Spinal cord (tissue), 10 donors: Measurements from ENCODE around the gene NEK10. TPM values are rescaled to one million over a fixed set of nuclear protein-coding genes. Genes with fewer than 3 reads are reported as not detected.
A peak's percentile ranks its signal among the peaks of the same experiment; 100 is the strongest.
"Not testable (repeated sequence)": the region's sequence is repeated elsewhere in the genome, so short reads cannot be mapped to it uniquely, and the experiment has no call there.

Experiments
- DNase-seq, 6 donors: peaks; one replicate each; pipeline versions ENCODE4 v3.0.0 to v3.0.0-alpha.2; 2013 to 2015; ENCODE audit warnings: low spot score in 6 of 6, low read depth in 4 of 6
- H3K27ac ChIP-seq: one replicate; pipeline ENCODE4 v1.5.1; 2013; ENCODE audit warnings: low read depth, low read length, control low read depth
- H3K27me3 ChIP-seq: one replicate; pipeline ENCODE4 v1.6.1; 2013; ENCODE audit warnings: low read length; ENCODE audit not compliant: control insufficient read depth, insufficient read depth
- H3K36me3 ChIP-seq: one replicate; pipeline ENCODE4 v1.6.1; 2013; ENCODE audit warnings: low read length; ENCODE audit not compliant: control insufficient read depth, insufficient read depth
- H3K4me1 ChIP-seq: one replicate; pipeline ENCODE4 v1.6.1; 2013; ENCODE audit warnings: low read length; ENCODE audit not compliant: control insufficient read depth, insufficient read depth
- H3K4me3 ChIP-seq: one replicate; pipeline ENCODE4 v1.5.1; 2013; ENCODE audit warnings: low read depth, low read length, control low read depth
- H3K9me3 ChIP-seq: one replicate; pipeline ENCODE4 v1.6.1; 2013; ENCODE audit warnings: low read length; ENCODE audit not compliant: control insufficient read depth, insufficient read depth
- WGBS: methylation state at CpG from one replicate; pipeline ENCODE4 v1.1.5; 2013; ENCODE audit warnings: missing lambda C conversion rate; ENCODE audit not compliant: insufficient coverage; 5-methylcytosine and 5-hydroxymethylcytosine counted together
- long read RNA-seq, 4 donors: transcript quantifications; one replicate each; lab custom pipeline, GENCODE V29; 2026
- polyA plus RNA-seq, 2 donors: library from polyadenylated mRNA; unstranded; fragments of 120-200 nt; gene quantifications; one replicate each; pipeline ENCODE4 v1.2.1, GENCODE V29; 2013; ENCODE audit not compliant: insufficient read length in 2 of 2
- total RNA-seq, 2 donors: library from RNA; depleted of rRNA in 1 of 2; stranded (reverse); fragments of 120-200 nt in 1 of 2; fragments of >200 nt in 1 of 2; gene quantifications; one replicate each; pipeline versions ENCODE4 v1.2.3 to v1.2.4, GENCODE V29; 2013 to 2014
- donor health status: healthy.

Gene NEK10
- total RNA-seq (10 to 100 TPM; 12.5 to 33.1 TPM), polyA plus RNA-seq (1 to 10 TPM; 6.1 to 8.7 TPM)
- long read RNA-seq, donor 1 = 0 reads
- long read RNA-seq, donor 2 = 0 reads
- long read RNA-seq, donor 3 = 0 reads
- long read RNA-seq, donor 4 = 0 reads

- H3K36me3 ChIP-seq = no peaks in the 10 kb centered on the region
- under 1% methylated on average over 48 of the region's 48 CpGs for WGBS
- peak within 1 kb of the TSS; percentile 89 for H3K4me3 ChIP-seq
- no peaks in the 10 kb centered on the region for H3K9me3 ChIP-seq
- DNase-seq = peak; percentile 76 to 99 (median 89)
- peak within 1 kb of the TSS; percentile 67 for H3K27ac ChIP-seq
- H3K27me3 ChIP-seq = no peaks in the 10 kb centered on the region
- peaks cover 11% of the 10 kb centered on the region for H3K4me1 ChIP-seq
These were observed at the start of gene NEK10 for GRCh38 chr3:27368831-27369607. TSS of gene NEK10 (minus strand) at chr3:27369383. CDS start at chr3:27352882, 16,501 bp downstream.

- Histone ChIP-seq H3K4me1 (no peaks in the 10 kb centered on the region), H3K36me3 (peaks cover 7% of the 10 kb centered on the region), H3K4me3 (no peak overlapping the region), H3K27ac (no peak overlapping the region), H3K27me3 (no peaks in the 10 kb centered on the region), H3K9me3 (no peaks in the 10 kb centered on the region)
- DNase-seq = peak in 1 of 6 donors; percentile 1
- WGBS = 67% methylated on average over 1 of the region's 1 CpG
These were observed 46.0 kb upstream of the NEK10 start for GRCh38 chr3:27415202-27415601.

- no peak overlapping the region for H3K4me3 ChIP-seq
- H3K4me1 ChIP-seq = no peaks in the 10 kb centered on the region
- H3K9me3 ChIP-seq = no peaks in the 10 kb centered on the region
- H3K27me3 ChIP-seq = no peaks in the 10 kb centered on the region
- whole genome bisulfite sequencing = no CpG with 5 or more reads among the region's 3 CpGs
- H3K36me3 ChIP-seq = peaks cover 9% of the 10 kb centered on the region
- no peak for DNase-seq
- no peak overlapping the region for H3K27ac ChIP-seq
These were observed 23.9 kb upstream of the NEK10 start for GRCh38 chr3:27392950-27393679.

DNA sequence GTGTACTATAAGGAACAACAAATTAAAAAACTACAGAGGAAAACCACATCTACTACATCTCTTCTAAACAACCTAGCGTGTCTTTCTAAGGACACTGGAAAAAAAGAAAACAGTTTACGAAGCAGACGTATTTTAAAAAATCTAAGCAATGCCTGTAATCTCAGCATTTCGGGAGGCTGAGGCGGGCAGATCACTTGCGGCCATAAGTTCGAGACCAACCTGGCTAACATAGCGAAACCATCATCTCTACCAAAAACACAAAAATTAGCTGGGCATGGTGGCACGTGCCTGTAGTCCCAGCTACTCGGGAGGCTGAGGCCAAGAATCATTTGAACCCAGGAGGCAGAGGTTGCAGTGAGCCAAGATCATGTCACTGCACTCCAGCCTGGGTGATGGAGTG lies 23.2 kb upstream of the NEK10 start:
- not testable (repeated sequence) for H3K27me3 ChIP-seq, H3K4me3 ChIP-seq, H3K9me3 ChIP-seq, H3K4me1 ChIP-seq, DNase-seq, H3K36me3 ChIP-seq, H3K27ac ChIP-seq
- 75% methylated on average over 7 of the region's 10 CpGs for WGBS

DNA sequence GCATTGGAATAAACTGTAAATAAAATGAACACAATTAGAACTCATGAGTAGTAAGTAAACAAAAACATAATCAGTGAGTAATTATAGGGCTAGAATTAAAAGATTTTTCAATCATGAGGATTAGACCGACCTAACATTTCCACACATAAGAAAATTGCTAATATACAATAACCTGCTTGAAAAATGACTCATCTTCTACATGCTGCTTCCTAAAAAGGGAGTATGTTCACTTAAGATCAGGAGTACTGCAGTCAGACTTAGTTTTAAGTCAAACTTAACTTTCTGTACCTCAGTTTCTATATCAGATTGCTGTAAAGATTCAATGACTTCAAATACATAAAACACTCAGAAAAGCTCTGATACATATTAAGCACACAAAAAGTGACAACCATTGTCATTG lies 22.6 kb upstream of the NEK10 start:
- no peak for DNase-seq
- H3K27ac ChIP-seq = no peak overlapping the region
- no peaks in the 10 kb centered on the region for H3K27me3 ChIP-seq
- no peaks in the 10 kb centered on the region for H3K9me3 ChIP-seq
- H3K4me1 ChIP-seq = no peaks in the 10 kb centered on the region
- H3K4me3 ChIP-seq = no peak overlapping the region
- peaks cover 6% of the 10 kb centered on the region for H3K36me3 ChIP-seq
- no CpG with 5 or more reads among the region's 1 CpG for WGBS

- H3K4me1 ChIP-seq = no peaks in the 10 kb centered on the region
- peaks cover 5% of the 10 kb centered on the region for H3K36me3 ChIP-seq
- H3K27me3 ChIP-seq = no peaks in the 10 kb centered on the region
- no CpG with 5 or more reads among the region's 1 CpG for WGBS
- no peak overlapping the region for H3K4me3 ChIP-seq
- DNase-seq = peak in 1 of 6 donors; percentile 3
- no peaks in the 10 kb centered on the region for H3K9me3 ChIP-seq
- no peak overlapping the region for H3K27ac ChIP-seq
These were observed 18.4 kb upstream of the NEK10 start for GRCh38 chr3:27387625-27388024.

DNA sequence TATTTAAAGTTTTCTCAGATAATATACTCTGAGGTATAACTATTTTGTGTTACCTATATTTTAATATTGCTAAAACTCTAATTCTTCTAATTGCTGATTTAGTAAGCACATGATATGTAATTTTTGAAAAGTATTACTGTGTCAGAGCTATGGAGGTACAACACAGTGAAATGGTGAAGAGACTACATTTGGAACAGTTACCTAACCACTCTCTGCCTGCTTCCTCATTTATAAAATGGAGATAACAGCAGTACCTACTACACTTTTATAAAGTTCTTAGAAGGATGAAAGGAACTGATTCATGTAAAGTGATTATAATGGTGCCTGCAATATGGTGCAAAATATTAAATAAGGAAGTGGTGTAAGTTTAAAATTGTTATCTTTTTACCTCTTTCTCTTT lies 16.3 kb upstream of the NEK10 start:
- no peak overlapping the region for H3K4me3 ChIP-seq
- DNase-seq = no peak
- H3K9me3 ChIP-seq = no peaks in the 10 kb centered on the region
- no peaks in the 10 kb centered on the region for H3K27me3 ChIP-seq
- H3K4me1 ChIP-seq = no peaks in the 10 kb centered on the region
- peaks cover 6% of the 10 kb centered on the region for H3K36me3 ChIP-seq
- H3K27ac ChIP-seq = no peak overlapping the region

DNA sequence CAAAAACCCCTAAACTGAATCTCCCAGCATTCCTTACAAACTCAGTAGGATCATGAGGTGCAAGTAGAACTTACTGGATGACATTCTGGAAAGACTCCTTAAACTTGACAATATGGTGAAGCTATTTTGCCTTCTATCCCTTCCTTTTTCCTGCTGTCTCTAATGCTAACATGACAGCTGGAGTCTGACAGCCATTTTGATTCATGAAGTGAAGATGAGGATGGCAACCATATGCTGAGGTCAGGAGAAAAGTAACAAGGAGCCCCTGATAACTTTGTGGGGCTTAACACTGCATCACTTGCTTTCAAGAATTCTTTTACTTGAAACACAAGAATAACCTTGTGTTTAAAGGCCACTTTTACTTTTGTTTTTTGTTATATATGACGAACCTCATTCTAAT lies 15.0 kb upstream of the NEK10 start:
- no peak for DNase-seq
- no peak overlapping the region for H3K27ac ChIP-seq
- no CpG with 5 or more reads among the region's 1 CpG for whole genome bisulfite sequencing
- H3K36me3 ChIP-seq = peaks cover 6% of the 10 kb centered on the region
- H3K9me3 ChIP-seq = no peaks in the 10 kb centered on the region
- H3K27me3 ChIP-seq = no peaks in the 10 kb centered on the region
- H3K4me3 ChIP-seq = no peak overlapping the region
- no peaks in the 10 kb centered on the region for H3K4me1 ChIP-seq

- Histone ChIP-seq H3K4me1 (no peaks in the 10 kb centered on the region), H3K27ac (no peak overlapping the region), H3K36me3 (peaks cover 6% of the 10 kb centered on the region), H3K9me3 (no peaks in the 10 kb centered on the region), H3K4me3 (no peak overlapping the region), H3K27me3 (no peaks in the 10 kb centered on the region)
- DNase-seq = no peak
- WGBS = 100% methylated on average over 1 of the region's 3 CpGs
These were observed 11.5 kb upstream of the NEK10 start for GRCh38 chr3:27380433-27381357.
